ENCODE results near the gene UMODL1.

DNA sequence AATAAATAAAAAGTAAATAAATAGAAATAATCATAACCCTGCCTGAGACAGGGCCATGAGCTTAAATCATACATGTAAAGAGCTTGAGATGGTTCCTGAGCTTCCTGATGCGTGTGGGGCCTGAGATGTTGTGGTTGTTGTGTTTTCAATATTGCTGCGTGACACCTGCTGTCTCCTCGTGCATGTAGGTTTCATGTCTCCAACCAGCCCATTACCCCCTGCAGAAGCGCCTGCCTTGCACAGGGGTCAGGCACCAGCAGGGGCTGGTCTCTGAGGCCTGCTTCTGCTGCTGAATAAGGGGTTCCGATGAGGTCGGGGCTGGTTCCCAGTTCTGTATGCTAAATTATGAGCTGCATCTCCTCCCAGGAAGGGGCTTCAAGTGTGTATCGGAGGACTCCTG lies 15.9 kb downstream of the UMODL1 start:
- no peak for TF ChIP-seq CTCF (conservative IDR thresholded peaks at IDR 0.05; ENCODE audit: low read length)
- TF ChIP-seq EZH2phosphoT487 (IDR thresholded peaks at IDR 0.05; ENCODE audit: borderline replicate concordance, low read depth, low read length): no peak

All from OCI-LY7 (cell line).